Endodermal cell (in vitro differentiated cells): ENCODE results near the gene PPP1CA. TPM values are rescaled to one million over a fixed set of nuclear protein-coding genes. Genes with fewer than 3 reads are reported as not detected.

Source experiments
- DNase-seq: peaks from one replicate; pipeline ENCODE4 v3.0.0-alpha.2; 2017
- H3K27ac ChIP-seq: 2 replicates; pipeline ENCODE4 v1.5.1; 2013; ENCODE audit warnings: mild to moderate bottlenecking, low read depth, low read length, moderate library complexity
- H3K27me3 ChIP-seq: 2 replicates; pipeline ENCODE4 v1.6.1; 2013; ENCODE audit warnings: mild to moderate bottlenecking, low read length, moderate library complexity; ENCODE audit not compliant: insufficient read depth, control insufficient read depth, poor library complexity, severe bottlenecking
- H3K36me3 ChIP-seq: 2 replicates; pipeline ENCODE4 v1.7.0; 2013; ENCODE audit warnings: mild to moderate bottlenecking, low read length, moderate library complexity; ENCODE audit not compliant: control insufficient read depth, insufficient read depth
- H3K4me1 ChIP-seq: one replicate; pipeline ENCODE4 v1.7.0; 2013; ENCODE audit warnings: low read length; ENCODE audit not compliant: control insufficient read depth, insufficient read depth
- H3K4me3 ChIP-seq: 2 replicates; pipeline ENCODE4 v1.5.1; 2013; ENCODE audit warnings: mild to moderate bottlenecking, low read length, moderate library complexity
- H3K9ac ChIP-seq: 2 replicates; pipeline ENCODE4 v1.6.1; 2013; ENCODE audit warnings: mild to moderate bottlenecking, low read length, moderate library complexity; ENCODE audit not compliant: poor library complexity, severe bottlenecking; ENCODE audit errors: extremely low read depth
- H3K9me3 ChIP-seq: 2 replicates; pipeline ENCODE4 v1.6.1; 2013; ENCODE audit warnings: mild to moderate bottlenecking, low read length, moderate library complexity; ENCODE audit not compliant: control insufficient read depth
- H3K27ac Mint-ChIP-seq: 2 replicates; pipeline ENCODE4 v1.8.0; 2020; ENCODE audit warnings: mixed read lengths
- H3K27me3 Mint-ChIP-seq: 2 replicates; pipeline ENCODE4 v1.8.0; 2021; ENCODE audit warnings: mild to moderate bottlenecking, mixed read lengths; ENCODE audit not compliant: insufficient read depth
- H3K36me3 Mint-ChIP-seq: 2 replicates; pipeline ENCODE4 v1.8.0; 2020; ENCODE audit warnings: low read depth, mixed read lengths
- H3K4me1 Mint-ChIP-seq: 2 replicates; pipeline ENCODE4 v1.8.0; 2020; ENCODE audit warnings: mixed read lengths
- H3K4me3 Mint-ChIP-seq: 2 replicates; pipeline ENCODE4 v1.8.0; 2020; ENCODE audit warnings: mild to moderate bottlenecking, moderate library complexity, mixed read lengths
- H3K9me3 Mint-ChIP-seq: 2 replicates; pipeline ENCODE4 v1.8.0; 2020; ENCODE audit warnings: mild to moderate bottlenecking, mixed read lengths
- CTCF ChIP-seq: fragments of 200-600 bp; sonication (generic); conservative IDR thresholded peaks from 2 replicates; pipeline ENCODE4 v1.5.0; 2021; ENCODE audit warnings: antibody characterized with exemption, mild to moderate bottlenecking
- WGBS, 2 experiments: methylation state at CpG; one replicate each; pipeline versions ENCODE4 v1.1.5 to v1.1.7; 2013; ENCODE audit warnings: missing lambda C conversion rate in 2 of 2, mixed read lengths in 1 of 2; ENCODE audit not compliant: insufficient coverage in 1 of 2, insufficient read length in 1 of 2; 5-methylcytosine and 5-hydroxymethylcytosine counted together
- total RNA-seq, 2 donors: library from RNA; stranded (reverse); fragmentation: NEBNext Ultra II Directional in 1 of 2; extraction: Animal tissue kit (Norgen Biotek cat#: 25700) in 1 of 2; gene quantifications; 2 replicates in 1 of 2; 3 replicates in 1 of 2; pipeline ENCODE4 v1.2.1, GENCODE V29; 2021

The PPP1CA gene
- total RNA-seq, 2 donors from 2014 or later: 182 to 212 TPM

GRCh38 chr11:67420646-67421429 lies 19.2 kb upstream of the PPP1CA start:
- peak overlapping the region; percentile 46 for H3K4me3 Mint-ChIP-seq
- no peaks in the 10 kb centered on the region for H3K9me3 Mint-ChIP-seq
- Histone ChIP-seq H3K9me3 (no peaks in the 10 kb centered on the region), H3K27me3 (peaks cover 5% of the 10 kb centered on the region), H3K27ac (no peak overlapping the region), H3K36me3 (no peaks in the 10 kb centered on the region), H3K4me3 (peak overlapping the region; percentile 69), H3K9ac (peak overlapping the region; percentile 41), H3K4me1 (no peaks in the 10 kb centered on the region)
- no peak overlapping the region for H3K27ac Mint-ChIP-seq
- TF ChIP-seq CTCF: peak; percentile 18
- H3K4me1 Mint-ChIP-seq: peaks cover 10% of the 10 kb centered on the region
- DNase-seq: peak; percentile 100
- WGBS, 2 experiments: 1 to 4% methylated on average over 11 to 97 of the region's 97 CpGs
- peaks cover 7% of the 10 kb centered on the region for H3K27me3 Mint-ChIP-seq
- no peaks in the 10 kb centered on the region for H3K36me3 Mint-ChIP-seq

GRCh38 chr11:67420147-67420645 lies 18.5 kb upstream of the PPP1CA start:
- Mint-ChIP-seq H3K27ac (no peak overlapping the region), H3K36me3 (no peaks in the 10 kb centered on the region), H3K4me3 (peak overlapping the region; percentile 46), H3K9me3 (no peaks in the 10 kb centered on the region), H3K4me1 (peaks cover 10% of the 10 kb centered on the region), H3K27me3 (peaks cover 7% of the 10 kb centered on the region)
- Histone ChIP-seq H3K4me3 (peak overlapping the region; percentile 69), H3K4me1 (no peaks in the 10 kb centered on the region), H3K27me3 (peaks cover 6% of the 10 kb centered on the region), H3K9me3 (no peaks in the 10 kb centered on the region), H3K36me3 (no peaks in the 10 kb centered on the region), H3K27ac (no peak overlapping the region), H3K9ac (peak overlapping the region; percentile 6)
- 47 to 88% methylated on average over 5 to 15 of the region's 15 CpGs for WGBS, 2 experiments
- TF ChIP-seq CTCF: no peak
- no peak for DNase-seq

- Mint-ChIP-seq H3K27me3 (peaks cover 10% of the 10 kb centered on the region), H3K4me1 (peaks cover 10% of the 10 kb centered on the region), H3K36me3 (no peaks in the 10 kb centered on the region), H3K4me3 (no peak overlapping the region), H3K9me3 (no peaks in the 10 kb centered on the region), H3K27ac (no peak overlapping the region)
- H3K36me3 ChIP-seq: no peaks in the 10 kb centered on the region
- no peak for DNase-seq
- peaks cover 13% of the 10 kb centered on the region for H3K27me3 ChIP-seq
- WGBS, 2 experiments: 92 to 98% methylated on average over 13 to 21 of the region's 21 CpGs
- no peak overlapping the region for H3K9ac ChIP-seq
- H3K27ac ChIP-seq: no peak overlapping the region
- no peak for TF ChIP-seq CTCF
- H3K4me1 ChIP-seq: no peaks in the 10 kb centered on the region
- H3K9me3 ChIP-seq: no peaks in the 10 kb centered on the region
- no peak overlapping the region for H3K4me3 ChIP-seq
These were observed 17.8 kb upstream of the PPP1CA start for GRCh38 chr11:67419325-67420049.
